SU-DHL-6 (cell line): ENCODE results near the gene MRPL20.

ENCODE experiments used
- CTCF ChIP-seq: fragments of 200-600 bp; sonication (generic); IDR thresholded peaks from one replicate; pipeline ENCODE4 v1.5.1; 2017; ENCODE audit warnings: antibody characterized with exemption, mild to moderate bottlenecking, low read length, moderate library complexity; ENCODE audit not compliant: insufficient read depth, poor library complexity, severe bottlenecking
- EZH2phosphoT487 ChIP-seq: fragments of 200-600 bp; sonication (generic), shearing (Covaris generic); conservative IDR thresholded peaks from 2 replicates; pipeline ENCODE4 v1.6.1; 2018; ENCODE audit warnings: mild to moderate bottlenecking, antibody characterized with exemption, low read length, moderate library complexity, mixed read lengths

- TF ChIP-seq CTCF (no peak), EZH2phosphoT487 (no peak)
Observed at GRCh38 chr1:1358433-1359271, 48.4 kb downstream of the MRPL20 start, which contains the start of gene MXRA8.
